Embryonic facial prominence (tissue), 1 donor: ENCODE results near the gene TEAD4.

Experiments used
- DNase-seq: peaks from one replicate; pipeline ENCODE4 v3.0.0-alpha.2; 2016; ENCODE audit errors: extremely low spot score

TEAD4 gene

GRCh38 chr12:3032770-3033538, 73.8 kb downstream of the TEAD4 start:
- no peak for DNase-seq

- no peak for DNase-seq
Observed at GRCh38 chr12:3033539-3033867, 74.3 kb downstream of the TEAD4 start.

GRCh38 chr12:3034067-3034750, 75.0 kb downstream of the TEAD4 start:
- no peak for DNase-seq

- no peak for DNase-seq
Observed at GRCh38 chr12:3035171-3035570, 76.0 kb downstream of the TEAD4 start.

- no peak for DNase-seq
Observed at GRCh38 chr12:3035815-3036702, 76.9 kb downstream of the TEAD4 start.

GRCh38 chr12:3036901-3037600, 77.9 kb downstream of the TEAD4 start:
- no peak for DNase-seq

- no peak for DNase-seq
Observed at GRCh38 chr12:3038166-3038565, 79.0 kb downstream of the TEAD4 start.

GRCh38 chr12:3038926-3039510, 79.8 kb downstream of the TEAD4 start:
- DNase-seq: no peak

- no peak for DNase-seq
Observed at GRCh38 chr12:3040026-3040656, 80.9 kb downstream of the TEAD4 start.

- no peak for DNase-seq
Observed at GRCh38 chr12:3040663-3041544, 81.7 kb downstream of the TEAD4 start.

- DNase-seq: no peak
Observed at GRCh38 chr12:3041558-3042164, 82.5 kb downstream of the TEAD4 start.

- DNase-seq: no peak
Observed at GRCh38 chr12:3042394-3042793, 83.2 kb downstream of the TEAD4 start.

- no peak for DNase-seq
Observed at GRCh38 chr12:3042826-3043225, 83.6 kb downstream of the TEAD4 start.

- DNase-seq: no peak
Observed at GRCh38 chr12:3043406-3043805, 84.2 kb downstream of the TEAD4 start.

GRCh38 chr12:3044141-3044630, 85.0 kb downstream of the TEAD4 start:
- no peak for DNase-seq

GRCh38 chr12:3045494-3045893, 86.3 kb downstream of the TEAD4 start:
- no peak for DNase-seq

GRCh38 chr12:3045989-3046388, 86.8 kb downstream of the TEAD4 start:
- DNase-seq: no peak

GRCh38 chr12:3046441-3047200, 87.4 kb downstream of the TEAD4 start:
- DNase-seq: no peak

GRCh38 chr12:3047961-3048360, 88.8 kb downstream of the TEAD4 start:
- DNase-seq: no peak
